HCT116 (cell line): ENCODE data around the gene SDK2. TPM values are rescaled to one million over a fixed set of nuclear protein-coding genes. Genes with fewer than 3 reads are reported as not detected.
A peak's percentile ranks its signal among the peaks of the same experiment; 100 is the strongest.

Experiments
- ATAC-seq: fragments of 200-7000 bp; cut with Tn5 transposase; 2 replicates; pipeline ENCODE4 v1.9.1; 2020; ENCODE audit warnings: mild to moderate bottlenecking, moderate library complexity
- BruUV-seq: library from RNA; stranded (reverse); fragments of 400-500 nt; replicated peaks from 2 replicates; lab custom pipeline; 2021; lab: Mats Ljungman, UMichigan
- CTCF ChIA-PET: fragments of 300-600 bp; sonication (Branson Sonifier 250); formaldehyde crosslinking; loops from one replicate; lab custom pipeline; 2021; ENCODE audit warnings: antibody characterized with exemption; lab: Charles Lee
- POLR2A ChIA-PET: fragments of 300-600, 350-600 bp; sonication (Branson Sonifier 250); formaldehyde crosslinking; loops from one replicate; lab custom pipeline; 2021; ENCODE audit warnings: antibody characterized with exemption; lab: Charles Lee
- RAD21 ChIA-PET, 2 experiments: fragments of 300-600 bp; sonication (Branson Sonifier 250); formaldehyde crosslinking; loops; one replicate each; lab custom pipeline; 2023; ENCODE audit warnings: low total read pairs in 2 of 2; ENCODE audit not compliant: uncharacterized antibody in 2 of 2, unreplicated experiment in 2 of 2, low non-redundant PET in 1 of 2; lab: Charles Lee
- DNase-seq: peaks from one replicate; pipeline ENCODE4 v3.0.0-alpha.2; 2010; ENCODE audit warnings: low read depth, low spot score
- H2AFZ ChIP-seq: fragments of 200-600 bp; shearing (Covaris generic), sonication (generic); 2 replicates; pipeline ENCODE4 v1.6.1; 2017; ENCODE audit warnings: low read depth, mixed run types, mixed read lengths, antibody characterized with exemption, low read length; ENCODE audit not compliant: poor library complexity, severe bottlenecking
- H3K27ac ChIP-seq: 2 replicates; pipeline ENCODE4 v1.5.1; 2012; ENCODE audit warnings: low read depth, low read length
- H3K27me3 ChIP-seq: fragments of 200-600 bp; sonication (generic); 2 replicates; pipeline ENCODE4 v1.6.1; 2016; ENCODE audit warnings: mixed run types, low read length, mixed read lengths; ENCODE audit not compliant: insufficient read depth
- H3K36me3 ChIP-seq, 2 experiments: fragments of 200-500 bp in 1 of 2; fragments of 200-600 bp in 1 of 2; sonication (Bioruptor generic) in 1 of 2; sonication (generic) in 1 of 2; 2 replicates each; pipeline versions ENCODE4 v1.5.1 to v1.6.1; 2014 to 2016; ENCODE audit warnings: low read length in 2 of 2, inconsistent platforms in 1 of 2, mixed read lengths in 1 of 2, mixed run types in 1 of 2; ENCODE audit not compliant: insufficient read depth in 2 of 2, control insufficient read depth in 1 of 2
- H3K4me1 ChIP-seq, 2 experiments: fragments of 200-600 bp in 1 of 2; sonication (generic) in 1 of 2; 2 replicates each; pipeline versions ENCODE4 v1.5.1 to v1.6.1; 2012 to 2017; ENCODE audit warnings: low read length in 2 of 2, inconsistent platforms in 1 of 2, mild to moderate bottlenecking in 1 of 2, mixed read lengths in 1 of 2, mixed run types in 1 of 2, moderate library complexity in 1 of 2; ENCODE audit not compliant: insufficient read depth in 2 of 2, control insufficient read depth in 1 of 2
- H3K4me2 ChIP-seq: fragments of 200-600 bp; sonication (generic); 2 replicates; pipeline ENCODE4 v1.6.1; 2017; ENCODE audit warnings: mixed run types, low read length, mixed read lengths
- H3K4me3 ChIP-seq, 2 experiments: fragments of 200-600 bp in 1 of 2; sonication (generic) in 1 of 2; replicated peaks in 1 of 2; 2 replicates each; pipeline ENCODE4 v1.5.1; 2011 to 2016; ENCODE audit warnings: low read length in 2 of 2, control low read depth in 1 of 2, low read depth in 1 of 2, mild to moderate bottlenecking in 1 of 2, mixed read lengths in 1 of 2, mixed run types in 1 of 2
- H3K79me2 ChIP-seq: fragments of 200-600 bp; sonication (generic); 2 replicates; pipeline ENCODE4 v1.6.1; 2017; ENCODE audit warnings: mild to moderate bottlenecking, mixed run types, low read length, moderate library complexity, mixed read lengths; ENCODE audit not compliant: insufficient read depth
- H3K9ac ChIP-seq: fragments of 200-600 bp; sonication (generic); 2 replicates; pipeline ENCODE4 v1.6.1; 2016; ENCODE audit warnings: low read length, mixed read lengths
- H3K9me2 ChIP-seq: fragments of 200-600 bp; sonication (generic), shearing (Covaris generic); 2 replicates; pipeline ENCODE4 v1.6.1; 2017; ENCODE audit warnings: mixed run types, mild to moderate bottlenecking, moderate library complexity; ENCODE audit not compliant: insufficient read depth
- H3K9me3 ChIP-seq, 2 experiments: fragments of 200-500 bp in 1 of 2; fragments of 200-600 bp in 1 of 2; sonication (Bioruptor generic) in 1 of 2; sonication (generic) in 1 of 2; 2 replicates each; pipeline ENCODE4 v1.6.1; 2014 to 2017; ENCODE audit warnings: low read length in 2 of 2, mixed read lengths in 2 of 2, inconsistent platforms in 1 of 2, low read depth in 1 of 2, mild to moderate bottlenecking in 1 of 2, mixed run types in 1 of 2, moderate library complexity in 1 of 2; ENCODE audit not compliant: control insufficient read depth in 1 of 2, insufficient read depth in 1 of 2
- H4K20me1 ChIP-seq: fragments of 200-600 bp; sonication (generic), shearing (Covaris generic); 2 replicates; pipeline ENCODE4 v1.6.1; 2017; ENCODE audit warnings: mixed run types, mild to moderate bottlenecking, moderate library complexity; ENCODE audit not compliant: insufficient read depth
- ATF3 ChIP-seq: IDR thresholded peaks from 2 replicates; pipeline ENCODE4 v1.6.1; 2012
- ZNF274 ChIP-seq: fragments of 200-500 bp; sonication (Bioruptor generic); IDR thresholded peaks from 2 replicates; pipeline ENCODE4 v1.6.1; 2014; ENCODE audit warnings: mild to moderate bottlenecking, low read depth, low read length, inconsistent platforms
- intact Hi-C: fragments of 100-400 bp; cut with micrococcal nuclease; formaldehyde crosslinking; loops from 2 replicates; pipeline ENCODE4 v1.10.0; 2022
- total RNA-seq: library from RNA; stranded (reverse); gene quantifications from one replicate; pipeline ENCODE4 v1.2.1, GENCODE V29; 2021; ENCODE audit not compliant: unreplicated experiment
- TF ChIP-seq, protein P1 (sequence below), 3 experiments: fragments of 200-600 bp in 1 of 3; sonication (generic) in 1 of 3; IDR thresholded peaks in 2 of 3; conservative IDR thresholded peaks in 1 of 3; 2 replicates each; pipeline ENCODE4 v1.5.1; 2012 to 2017; ENCODE audit warnings: low read depth in 2 of 3, low read length in 2 of 3, antibody characterized with exemption in 1 of 3, borderline replicate concordance in 1 of 3, control low read depth in 1 of 3, mild to moderate bottlenecking in 1 of 3, mixed read lengths in 1 of 3, mixed run types in 1 of 3, moderate library complexity in 1 of 3; ENCODE audit not compliant: insufficient read depth in 1 of 3

The SDK2 gene
- total RNA-seq, 1 experiment from 2014 or later = 0.10 TPM

DNA sequence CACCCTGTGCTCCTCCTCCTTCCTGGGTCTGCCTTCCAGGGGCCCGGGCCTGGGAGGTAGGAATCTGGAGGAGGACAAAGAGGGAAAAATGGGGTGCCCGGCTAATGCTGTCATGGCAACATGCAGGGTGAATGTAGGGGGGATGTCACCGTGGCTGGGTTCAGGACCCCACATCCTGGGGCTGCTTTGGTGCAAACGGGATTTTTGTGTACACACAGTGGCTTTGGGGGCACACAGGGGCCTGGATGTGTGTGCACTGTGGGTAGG is 295.5 kb downstream of the SDK2 start (continued):
- TF ChIP-seq ATF3 = no peak

DNA sequence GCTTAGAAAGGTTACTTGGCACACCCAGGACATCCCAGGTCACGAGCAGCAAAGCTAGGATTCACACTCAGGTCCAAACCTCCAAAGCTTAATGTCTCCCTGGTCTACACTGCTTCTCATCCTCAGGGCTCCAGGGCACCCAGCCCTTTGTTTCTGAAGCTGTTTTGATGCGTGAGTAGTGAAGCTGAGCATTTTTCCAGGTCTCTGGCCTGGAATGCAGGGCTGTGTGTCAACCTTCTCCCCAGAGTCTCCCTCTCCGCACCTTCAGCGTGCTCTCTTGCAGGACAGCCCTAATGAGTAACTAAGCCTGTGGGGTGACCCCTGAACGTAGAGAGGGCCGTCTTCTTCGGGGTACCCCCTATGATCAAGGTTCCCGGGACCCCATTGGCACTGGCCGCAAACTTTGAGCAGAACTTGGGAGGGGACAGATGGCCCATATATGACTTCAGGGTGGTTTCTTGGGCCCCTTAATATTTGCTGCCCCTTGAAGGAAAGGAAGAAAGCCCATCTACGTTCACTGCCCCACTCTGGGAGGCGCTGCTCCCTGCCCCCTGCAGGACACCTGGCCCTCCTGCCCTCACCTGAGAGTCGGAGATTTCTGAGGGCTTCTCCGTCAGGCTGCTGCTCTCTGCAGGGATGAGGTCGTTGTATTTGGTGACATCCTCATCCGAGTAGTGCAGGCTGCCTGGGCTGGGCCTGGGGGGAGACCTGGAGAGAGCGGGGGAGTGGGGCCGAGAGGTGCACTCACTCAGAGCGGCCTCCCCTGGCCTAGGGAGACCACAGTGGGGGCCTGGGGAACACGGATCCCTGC is 296.0 kb downstream of the SDK2 start:
- Histone ChIP-seq H4K20me1 (no peaks in the 10 kb centered on the region), H3K9ac (no peak overlapping the region), H3K9me3 (no peaks in the 10 kb centered on the region), H3K36me3 (no peaks in the 10 kb centered on the region), H3K4me1 (peaks cover 0 to 12% of the 10 kb centered on the region in 2 experiments; a peak in 1 of 4 replicates), H3K9me2 (no peaks in the 10 kb centered on the region), H3K27ac (no peak overlapping the region), H2AFZ (no peak overlapping the region), H3K79me2 (no peaks in the 10 kb centered on the region), H3K4me2 (no peak overlapping the region), H3K27me3 (no peaks in the 10 kb centered on the region), H3K4me3 (no peak overlapping the region)
- DNase-seq (no peak), ATAC-seq (peak; percentile 18; the same call in 1 of the 2 replicates)
- POLR2A ChIA-PET = no interaction called here
- intact Hi-C loops = no loop called here
- no TSS peak for BruUV-seq
- CTCF ChIA-PET = interaction anchor here (0.9 kb wide), 1 partner anchor 22 kb away, joined by 3 read pairs; no protein-coding TSS in a partner anchor
- RAD21 ChIA-PET = no interaction called here
- TF ChIP-seq, protein P1, sequence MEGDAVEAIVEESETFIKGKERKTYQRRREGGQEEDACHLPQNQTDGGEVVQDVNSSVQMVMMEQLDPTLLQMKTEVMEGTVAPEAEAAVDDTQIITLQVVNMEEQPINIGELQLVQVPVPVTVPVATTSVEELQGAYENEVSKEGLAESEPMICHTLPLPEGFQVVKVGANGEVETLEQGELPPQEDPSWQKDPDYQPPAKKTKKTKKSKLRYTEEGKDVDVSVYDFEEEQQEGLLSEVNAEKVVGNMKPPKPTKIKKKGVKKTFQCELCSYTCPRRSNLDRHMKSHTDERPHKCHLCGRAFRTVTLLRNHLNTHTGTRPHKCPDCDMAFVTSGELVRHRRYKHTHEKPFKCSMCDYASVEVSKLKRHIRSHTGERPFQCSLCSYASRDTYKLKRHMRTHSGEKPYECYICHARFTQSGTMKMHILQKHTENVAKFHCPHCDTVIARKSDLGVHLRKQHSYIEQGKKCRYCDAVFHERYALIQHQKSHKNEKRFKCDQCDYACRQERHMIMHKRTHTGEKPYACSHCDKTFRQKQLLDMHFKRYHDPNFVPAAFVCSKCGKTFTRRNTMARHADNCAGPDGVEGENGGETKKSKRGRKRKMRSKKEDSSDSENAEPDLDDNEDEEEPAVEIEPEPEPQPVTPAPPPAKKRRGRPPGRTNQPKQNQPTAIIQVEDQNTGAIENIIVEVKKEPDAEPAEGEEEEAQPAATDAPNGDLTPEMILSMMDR (IDR thresholded peaks at IDR 0.05 in 2 of 3, conservative IDR thresholded peaks at IDR 0.05 in 1 of 3; ENCODE audit: borderline replicate concordance in 1 of 3, insufficient read depth in 1 of 3, low read depth in 2 of 3, low read length in 2 of 3) = 0 out of 6 replicates have a peak, but pooled peaks of 1 of the 3 experiments have one; percentile 6
- no peak for TF ChIP-seq ZNF274
